Fibroblast of mammary gland (primary cell): ENCODE results near the gene ANKRD42.

Experiments
- DNase-seq: peaks from one replicate; pipeline ENCODE4 v3.0.0-alpha.2; 2010; ENCODE audit warnings: low read depth
- H3K4me3 ChIP-seq: 2 replicates; pipeline ENCODE4 v1.5.1; 2011; ENCODE audit warnings: low read depth, mild to moderate bottlenecking, low read length, moderate library complexity; ENCODE audit not compliant: control insufficient read depth
- TF ChIP-seq, protein P1 (sequence below): conservative IDR thresholded peaks from 2 replicates; pipeline ENCODE4 v1.5.1; 2011; ENCODE audit warnings: low read depth, low read length, inconsistent platforms; ENCODE audit not compliant: control insufficient read depth, insufficient read depth

Gene ANKRD42

GRCh38 chr11:83285151-83285770 lies 91.7 kb downstream of the ANKRD42 start:
- H3K4me3 ChIP-seq: peak overlapping the region; percentile 96
- TF ChIP-seq, protein P1, sequence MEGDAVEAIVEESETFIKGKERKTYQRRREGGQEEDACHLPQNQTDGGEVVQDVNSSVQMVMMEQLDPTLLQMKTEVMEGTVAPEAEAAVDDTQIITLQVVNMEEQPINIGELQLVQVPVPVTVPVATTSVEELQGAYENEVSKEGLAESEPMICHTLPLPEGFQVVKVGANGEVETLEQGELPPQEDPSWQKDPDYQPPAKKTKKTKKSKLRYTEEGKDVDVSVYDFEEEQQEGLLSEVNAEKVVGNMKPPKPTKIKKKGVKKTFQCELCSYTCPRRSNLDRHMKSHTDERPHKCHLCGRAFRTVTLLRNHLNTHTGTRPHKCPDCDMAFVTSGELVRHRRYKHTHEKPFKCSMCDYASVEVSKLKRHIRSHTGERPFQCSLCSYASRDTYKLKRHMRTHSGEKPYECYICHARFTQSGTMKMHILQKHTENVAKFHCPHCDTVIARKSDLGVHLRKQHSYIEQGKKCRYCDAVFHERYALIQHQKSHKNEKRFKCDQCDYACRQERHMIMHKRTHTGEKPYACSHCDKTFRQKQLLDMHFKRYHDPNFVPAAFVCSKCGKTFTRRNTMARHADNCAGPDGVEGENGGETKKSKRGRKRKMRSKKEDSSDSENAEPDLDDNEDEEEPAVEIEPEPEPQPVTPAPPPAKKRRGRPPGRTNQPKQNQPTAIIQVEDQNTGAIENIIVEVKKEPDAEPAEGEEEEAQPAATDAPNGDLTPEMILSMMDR: no peak
- DNase-seq: no peak

DNA sequence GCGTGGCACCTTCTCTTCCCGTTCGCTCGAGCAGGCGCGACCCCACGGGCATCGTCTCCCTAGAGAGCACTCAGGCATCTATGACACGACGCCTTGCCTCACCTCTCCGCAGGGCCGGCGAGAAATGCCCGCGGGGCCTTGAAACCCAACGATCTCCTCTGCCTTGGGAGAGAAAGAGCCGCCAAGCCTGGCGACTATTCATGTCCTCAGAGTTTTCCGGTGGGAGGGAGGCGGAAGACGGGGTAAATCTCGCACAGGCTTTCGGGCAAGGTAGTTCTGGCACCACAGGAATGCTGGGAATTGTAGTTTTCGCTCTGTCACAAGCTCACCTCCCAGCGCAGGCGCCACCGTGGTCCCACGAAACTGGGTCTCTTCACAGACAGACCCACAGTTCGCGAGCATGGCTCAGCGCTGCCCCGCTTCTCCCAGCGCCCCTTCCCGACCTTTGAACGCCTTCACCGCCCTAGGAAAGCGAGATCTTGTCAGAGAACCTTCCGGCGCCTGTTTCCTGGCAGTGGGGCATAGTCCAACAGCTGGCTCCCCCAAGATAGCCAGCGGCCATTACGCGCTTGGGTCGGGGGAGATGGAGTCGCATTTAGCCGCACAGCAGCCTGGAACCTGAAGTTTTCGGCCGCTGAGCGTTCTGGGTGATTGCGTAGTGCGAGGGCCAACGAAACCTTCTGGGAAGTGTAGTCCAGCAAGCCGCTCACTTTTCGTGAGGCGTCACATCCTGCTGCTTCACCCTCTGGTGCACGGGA lies 92.4 kb downstream of the ANKRD42 start, which contains the start of gene CCDC90B:
Gene CCDC90B (minus strand): TSS at position 597 of the 758 bp plus-strand sequence. CDS start 395 bp downstream, at position 202.
- H3K4me3 ChIP-seq: peak within 1 kb of the TSS; percentile 96
- TF ChIP-seq, protein P1: peak; percentile 14
- peak; percentile 98 for DNase-seq

DNA sequence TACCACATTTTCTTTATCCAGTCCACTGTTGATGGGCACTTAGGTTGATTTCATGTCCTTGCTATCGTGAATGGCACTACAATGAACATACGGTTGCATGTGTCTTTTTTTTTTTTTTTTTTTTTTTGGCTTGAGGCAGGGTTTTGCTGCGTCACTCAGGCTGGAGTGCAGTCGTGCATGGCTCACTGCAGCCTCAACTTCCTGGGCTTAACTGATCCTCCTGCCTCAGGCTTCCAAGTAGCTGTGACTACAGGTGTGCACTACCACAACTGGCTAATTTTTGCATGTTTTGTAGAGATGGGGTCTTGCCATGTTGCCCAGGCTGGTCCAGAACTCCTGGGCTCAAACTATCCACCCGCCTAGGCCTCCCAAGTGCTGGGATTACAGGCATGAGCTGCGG lies 94.1 kb downstream of the ANKRD42 start:
- no peak overlapping the region for H3K4me3 ChIP-seq
- DNase-seq: no peak
- TF ChIP-seq, protein P1: no peak

- peak; percentile 78 for DNase-seq
- H3K4me3 ChIP-seq: no peak overlapping the region
- TF ChIP-seq, protein P1: peak; percentile 83
Observed at GRCh38 chr11:83292709-83293456, 99.4 kb downstream of the ANKRD42 start.

DNA sequence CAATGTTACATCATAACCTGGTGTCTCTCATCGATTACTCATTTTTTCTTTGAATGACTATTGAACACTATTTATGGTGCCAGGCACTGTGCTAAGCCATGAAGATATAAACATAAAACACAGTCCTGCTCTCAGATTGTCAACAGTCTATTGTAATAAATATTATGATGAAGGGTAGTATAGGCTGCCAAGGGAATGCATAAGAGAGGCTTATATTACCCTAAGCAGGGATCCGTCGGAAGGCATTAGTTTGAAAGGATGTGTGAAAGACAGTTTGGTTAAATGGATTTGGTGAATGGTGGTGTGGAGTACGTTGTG lies 99.9 kb downstream of the ANKRD42 start:
- H3K4me3 ChIP-seq: no peak overlapping the region
- TF ChIP-seq, protein P1: no peak
- no peak for DNase-seq

GRCh38 chr11:83294208-83294607 lies 100.7 kb downstream of the ANKRD42 start:
- H3K4me3 ChIP-seq: no peak overlapping the region
- DNase-seq: no peak
- TF ChIP-seq, protein P1: no peak
